ENCODE measurements around the gene MLN.
A peak's percentile ranks its signal among the peaks of the same experiment; 100 is the strongest.

MLN gene

DNA sequence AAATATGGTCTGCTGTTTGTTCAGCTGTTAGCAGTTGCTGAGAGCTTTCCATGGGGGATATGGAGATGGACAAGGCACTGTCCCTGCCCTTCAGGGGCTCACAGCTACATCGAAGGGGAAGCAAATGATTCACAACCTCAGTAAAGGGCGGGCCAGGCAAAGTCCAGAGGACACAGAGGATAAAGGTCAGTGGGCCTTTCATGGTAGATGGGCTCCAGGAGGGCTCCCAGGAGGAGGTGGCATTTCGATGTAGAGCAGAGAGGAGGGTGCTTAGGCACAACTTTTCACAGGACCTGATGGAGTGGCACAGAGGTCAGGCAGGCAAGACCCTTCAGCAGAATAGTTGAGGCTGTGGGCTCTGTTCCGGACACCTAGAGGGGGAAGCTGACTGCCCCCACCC, 15.2 kb upstream of the MLN start:
- DNase-seq: no peak
- TF ChIP-seq, protein P1, sequence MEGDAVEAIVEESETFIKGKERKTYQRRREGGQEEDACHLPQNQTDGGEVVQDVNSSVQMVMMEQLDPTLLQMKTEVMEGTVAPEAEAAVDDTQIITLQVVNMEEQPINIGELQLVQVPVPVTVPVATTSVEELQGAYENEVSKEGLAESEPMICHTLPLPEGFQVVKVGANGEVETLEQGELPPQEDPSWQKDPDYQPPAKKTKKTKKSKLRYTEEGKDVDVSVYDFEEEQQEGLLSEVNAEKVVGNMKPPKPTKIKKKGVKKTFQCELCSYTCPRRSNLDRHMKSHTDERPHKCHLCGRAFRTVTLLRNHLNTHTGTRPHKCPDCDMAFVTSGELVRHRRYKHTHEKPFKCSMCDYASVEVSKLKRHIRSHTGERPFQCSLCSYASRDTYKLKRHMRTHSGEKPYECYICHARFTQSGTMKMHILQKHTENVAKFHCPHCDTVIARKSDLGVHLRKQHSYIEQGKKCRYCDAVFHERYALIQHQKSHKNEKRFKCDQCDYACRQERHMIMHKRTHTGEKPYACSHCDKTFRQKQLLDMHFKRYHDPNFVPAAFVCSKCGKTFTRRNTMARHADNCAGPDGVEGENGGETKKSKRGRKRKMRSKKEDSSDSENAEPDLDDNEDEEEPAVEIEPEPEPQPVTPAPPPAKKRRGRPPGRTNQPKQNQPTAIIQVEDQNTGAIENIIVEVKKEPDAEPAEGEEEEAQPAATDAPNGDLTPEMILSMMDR (IDR thresholded peaks at IDR 0.05; ENCODE audit: low read depth, low read length): no peak
- H3K4me1 ChIP-seq: peaks cover 9% of the 10 kb centered on the region; the same call in 1 of the 2 replicates
- no peak overlapping the region for H3K4me3 ChIP-seq (ENCODE audit: low read depth, low read length)
- no peaks in the 10 kb centered on the region for H3K27me3 ChIP-seq
- H3K9me3 ChIP-seq: no peaks in the 10 kb centered on the region
- no peaks in the 10 kb centered on the region for H3K36me3 ChIP-seq

- TF ChIP-seq, protein P1 (IDR thresholded peaks at IDR 0.05; ENCODE audit: low read depth, low read length): no peak
- Histone ChIP-seq H3K4me3 (ENCODE audit: low read depth, low read length) (no peak overlapping the region), H3K4me1 (peaks cover 9% of the 10 kb centered on the region; the same call in 1 of the 2 replicates), H3K27me3 (no peaks in the 10 kb centered on the region), H3K36me3 (no peaks in the 10 kb centered on the region), H3K9me3 (no peaks in the 10 kb centered on the region)
- DNase-seq: no peak
Observed at GRCh38 chr6:33818293-33818692, 14.5 kb upstream of the MLN start.

DNA sequence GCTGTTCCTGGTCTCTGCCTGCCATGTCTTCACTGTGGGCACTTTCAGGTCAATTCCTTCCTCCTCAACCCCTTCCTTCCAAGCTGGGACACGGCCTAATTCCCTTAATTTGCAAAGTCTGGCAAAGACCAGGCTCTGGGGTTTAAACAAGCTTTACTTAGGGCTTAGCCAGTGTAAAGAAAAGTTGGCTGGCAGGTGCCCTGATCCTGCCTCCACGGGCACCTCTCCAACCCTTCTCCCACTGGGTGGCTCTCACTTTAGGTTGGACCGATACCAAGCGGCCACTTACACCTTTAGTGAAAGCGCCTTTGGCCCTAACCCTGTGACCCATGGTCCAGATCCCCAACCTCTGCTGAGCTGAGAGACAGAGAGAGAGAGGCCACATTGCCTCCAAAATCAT, 13.7 kb upstream of the MLN start:
- TF ChIP-seq, protein P1 (IDR thresholded peaks at IDR 0.05; ENCODE audit: low read depth, low read length): no peak
- Histone ChIP-seq H3K9me3 (no peaks in the 10 kb centered on the region), H3K36me3 (no peaks in the 10 kb centered on the region), H3K4me1 (peaks cover 6% of the 10 kb centered on the region), H3K4me3 (ENCODE audit: low read depth, low read length) (no peak overlapping the region), H3K27me3 (no peaks in the 10 kb centered on the region)
- DNase-seq: no peak

DNA sequence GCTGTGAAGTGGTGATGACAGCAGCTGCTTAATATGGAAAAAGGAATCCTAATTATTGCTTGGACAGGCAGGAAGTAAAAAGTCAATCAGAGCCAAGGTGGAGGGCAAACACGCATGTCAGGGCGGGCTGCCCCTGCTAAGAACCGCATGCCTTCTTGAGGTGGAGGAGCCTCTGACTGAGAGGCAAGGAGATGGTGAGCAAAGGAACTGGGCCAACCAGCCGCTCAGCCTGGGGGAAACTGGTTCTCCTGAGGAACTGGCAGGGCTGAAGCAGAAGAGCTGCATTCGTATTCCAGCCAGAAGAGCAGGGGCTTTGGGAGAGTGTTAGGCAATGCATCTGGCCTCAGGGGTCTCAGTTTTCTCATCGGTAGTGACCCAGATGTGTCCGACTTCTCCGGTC, 13.1 kb upstream of the MLN start:
- DNase-seq: no peak
- H3K4me1 ChIP-seq: peaks cover 8% of the 10 kb centered on the region
- TF ChIP-seq, protein P1 (IDR thresholded peaks at IDR 0.05; ENCODE audit: low read depth, low read length): no peak
- H3K4me3 ChIP-seq (ENCODE audit: low read depth, low read length): no peak overlapping the region
- no peaks in the 10 kb centered on the region for H3K36me3 ChIP-seq
- H3K27me3 ChIP-seq: no peaks in the 10 kb centered on the region
- H3K9me3 ChIP-seq: no peaks in the 10 kb centered on the region

GRCh38 chr6:33815854-33816253, 12.1 kb upstream of the MLN start:
- TF ChIP-seq, protein P1 (IDR thresholded peaks at IDR 0.05; ENCODE audit: low read depth, low read length): no peak
- Histone ChIP-seq H3K9me3 (no peaks in the 10 kb centered on the region), H3K36me3 (no peaks in the 10 kb centered on the region), H3K4me1 (peaks cover 8% of the 10 kb centered on the region), H3K27me3 (no peaks in the 10 kb centered on the region), H3K4me3 (ENCODE audit: low read depth, low read length) (no peak overlapping the region)
- peak; percentile 74 for DNase-seq

DNA sequence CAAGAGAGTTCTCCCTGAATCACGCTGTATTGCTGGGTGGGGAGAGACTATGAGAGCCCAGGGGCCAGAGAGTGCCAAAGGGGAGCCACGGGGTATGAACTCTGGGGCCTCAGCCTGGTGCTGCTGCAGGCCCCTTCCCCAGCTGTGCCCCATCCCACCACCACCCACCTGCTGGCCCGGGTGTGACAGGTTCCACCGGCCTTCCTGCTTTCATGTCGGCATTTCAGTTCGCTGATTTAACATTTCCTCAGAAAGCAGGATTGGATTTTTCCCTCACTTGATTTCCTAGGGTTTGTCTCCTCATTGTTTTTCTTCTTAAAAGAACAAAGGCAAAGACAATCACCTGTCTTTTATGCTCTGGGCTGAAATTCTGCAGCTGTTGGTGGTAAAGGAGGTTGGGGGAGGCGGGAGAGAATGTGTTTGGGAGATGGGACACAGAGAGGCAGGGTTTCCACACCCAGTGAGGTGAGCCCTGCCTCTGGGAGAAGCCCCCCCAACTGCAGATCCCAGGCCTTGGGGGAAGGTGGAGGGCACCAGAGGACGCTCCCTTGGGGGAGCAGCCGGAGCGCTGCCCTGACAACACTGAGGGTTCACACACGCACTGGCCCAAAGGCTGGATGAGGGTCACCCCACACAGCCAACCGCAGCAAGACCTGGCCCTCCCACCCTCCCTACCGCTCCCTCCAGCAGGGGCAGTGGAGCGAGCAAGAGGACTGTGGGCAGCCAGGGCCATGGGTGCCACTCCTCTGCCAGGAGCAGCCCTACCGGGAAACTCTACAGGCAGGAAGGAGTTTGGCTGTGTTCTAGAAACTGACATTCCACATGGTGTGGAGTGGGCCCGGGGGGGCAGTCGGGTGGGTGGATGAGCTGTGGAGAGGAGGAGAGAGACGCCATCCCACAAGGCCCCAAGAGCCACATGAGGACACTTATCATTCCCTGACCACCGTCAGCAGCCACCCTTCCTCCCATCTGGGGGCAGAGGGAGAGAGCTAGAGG, 10.5 kb upstream of the MLN start:
- H3K4me3 ChIP-seq (ENCODE audit: low read depth, low read length): no peak overlapping the region
- DNase-seq: no peak
- no peaks in the 10 kb centered on the region for H3K27me3 ChIP-seq
- no peaks in the 10 kb centered on the region for H3K9me3 ChIP-seq
- H3K4me1 ChIP-seq: peaks cover 8% of the 10 kb centered on the region
- TF ChIP-seq, protein P1 (IDR thresholded peaks at IDR 0.05; ENCODE audit: low read depth, low read length): no peak
- H3K36me3 ChIP-seq: no peaks in the 10 kb centered on the region
